HepG2 (cell line): ENCODE data around the gene BCCIP. TPM values are rescaled to one million over a fixed set of nuclear protein-coding genes. Genes with fewer than 3 reads are reported as not detected.

Source experiments
- ATAC-seq: fragments of 200-7000 bp; cut with Tn5 transposase; 3 replicates; pipeline ENCODE4 v1.9.1; 2020; ENCODE audit warnings: mild to moderate bottlenecking, moderate library complexity
- BruUV-seq: library from RNA; stranded (reverse); fragments of 400-500 nt; replicated peaks from 2 replicates; lab custom pipeline; 2021; lab: Mats Ljungman, UMichigan
- CTCF ChIA-PET: fragments of 300-600 bp; formaldehyde crosslinking; extraction: SDS; loops from one replicate; lab custom pipeline; 2021; ENCODE audit warnings: low total read pairs, inconsistent platforms, low intra/inter-chr PET ratio; lab: Yijun Ruan, JAX
- POLR2A ChIA-PET: fragments of 350-600 bp; sonication (Branson Sonifier 250); formaldehyde crosslinking; loops from one replicate; lab custom pipeline; 2020; ENCODE audit warnings: antibody characterized with exemption, inconsistent platforms; lab: Yijun Ruan, JAX
- DNase-seq: peaks from one replicate; pipeline ENCODE4 v3.0.0-alpha.2; 2015; ENCODE audit warnings: low spot score
- FAIRE-seq: peaks from 3 replicates; lab custom pipeline; 2011; peaks lifted over from hg19 to GRCh38; lab: Jason Lieb, UNC
- H2AFZ ChIP-seq: one replicate; pipeline ENCODE4 v1.6.1; 2011; ENCODE audit warnings: low read length, inconsistent platforms
- H3K27ac ChIP-seq: fragments of 300-600 bp; 3 replicates; pipeline ENCODE4 v1.8.0; 2011; ENCODE audit warnings: mixed run types, mild to moderate bottlenecking, mixed read lengths, low read length, inconsistent platforms; ENCODE audit not compliant: insufficient read depth; ENCODE audit errors: extremely low read length
- H3K27me3 ChIP-seq, 2 experiments: fragments of 200-600 bp in 1 of 2; 2 replicates in 1 of 2; 3 replicates in 1 of 2; pipeline versions ENCODE4 v1.6.0 to v1.8.0; 2011; ENCODE audit warnings: low read length in 2 of 2, mild to moderate bottlenecking in 2 of 2, moderate library complexity in 2 of 2, inconsistent platforms in 1 of 2; ENCODE audit not compliant: insufficient read depth in 2 of 2, control insufficient read depth in 1 of 2
- H3K36me3 ChIP-seq, 2 experiments: fragments of 200-600 bp in 1 of 2; replicated peaks in 1 of 2; 2 replicates in 1 of 2; 3 replicates in 1 of 2; pipeline versions ENCODE4 v1.5.1 to v1.8.0; 2011; ENCODE audit warnings: low read length in 2 of 2, inconsistent platforms in 1 of 2; ENCODE audit not compliant: insufficient read depth in 2 of 2, control insufficient read depth in 1 of 2
- H3K4me1 ChIP-seq: 2 replicates; pipeline ENCODE4 v1.5.1; 2012; ENCODE audit warnings: low read length, inconsistent platforms; ENCODE audit not compliant: insufficient read depth
- H3K4me2 ChIP-seq: 2 replicates; pipeline ENCODE4 v1.6.0; 2011; ENCODE audit warnings: low read depth, low read length, inconsistent platforms
- H3K4me3 ChIP-seq, 3 experiments: fragments of 200-600 bp in 1 of 3; sonication (generic), shearing (Covaris generic) in 1 of 3; replicated peaks in 1 of 3; 2 replicates each; pipeline ENCODE4 v1.5.1; 2011 to 2016; ENCODE audit warnings: low read length in 3 of 3, inconsistent platforms in 2 of 3, low read depth in 2 of 3, mild to moderate bottlenecking in 2 of 3, control low read depth in 1 of 3, mixed read lengths in 1 of 3; ENCODE audit not compliant: insufficient read depth in 1 of 3
- H3K79me2 ChIP-seq: one replicate; pipeline ENCODE4 v1.6.1; 2011; ENCODE audit warnings: low read length, inconsistent platforms; ENCODE audit not compliant: insufficient read depth
- H3K9ac ChIP-seq: 2 replicates; pipeline ENCODE4 v1.6.0; 2011; ENCODE audit warnings: mild to moderate bottlenecking, low read depth, low read length, inconsistent platforms; ENCODE audit not compliant: insufficient read depth
- H3K9me3 ChIP-seq: 2 replicates; pipeline ENCODE4 v1.5.1; 2012; ENCODE audit warnings: mild to moderate bottlenecking, low read length
- H4K20me1 ChIP-seq: 2 replicates; pipeline ENCODE4 v1.6.0; 2011; ENCODE audit warnings: inconsistent platforms, mild to moderate bottlenecking, low read length, moderate library complexity; ENCODE audit not compliant: insufficient read depth
- ATF7 ChIP-seq, 2 experiments: fragments of 450-650 bp in 1 of 2; sonication (generic) in 1 of 2; formaldehyde crosslinking in 1 of 2; IDR thresholded peaks; 2 replicates each; pipeline versions ENCODE4 v1.4.0 to v1.6.1; 2016 to 2020; ENCODE audit warnings: antibody characterized with exemption in 1 of 2, mild to moderate bottlenecking in 1 of 2, missing genetic modification reagents in 1 of 2
- JDP2 ChIP-seq: sonication (generic); formaldehyde crosslinking; IDR thresholded peaks from 2 replicates; pipeline ENCODE4 v1.8.1; 2022; ENCODE audit warnings: missing genetic modification reagents, borderline replicate concordance
- KAT2B ChIP-seq: fragments of 150-350 bp; IDR thresholded peaks from 2 replicates; pipeline ENCODE4 v1.6.1; 2014; ENCODE audit warnings: low read depth, low read length, borderline replicate concordance
- RBM39 ChIP-seq: fragments of 200-400 bp; formaldehyde crosslinking; IDR thresholded peaks from one replicate; pipeline ENCODE4 v1.6.1; 2018; ENCODE audit warnings: antibody characterized with exemption, mild to moderate bottlenecking, low read depth, low read length; ENCODE audit not compliant: poor library complexity, severe bottlenecking
- SRSF4 ChIP-seq: fragments of 200-400 bp; formaldehyde crosslinking; IDR thresholded peaks from one replicate; pipeline ENCODE4 v1.6.1; 2018; ENCODE audit warnings: mild to moderate bottlenecking, low read depth, low read length, moderate library complexity; ENCODE audit not compliant: poor library complexity, severe bottlenecking
- STAT5B ChIP-seq: sonication (generic); formaldehyde crosslinking; IDR thresholded peaks from 2 replicates; pipeline ENCODE4 v1.4.0; 2020; ENCODE audit warnings: missing genetic modification reagents
- ZNF235 ChIP-seq: sonication (generic); formaldehyde crosslinking; IDR thresholded peaks from 2 replicates; pipeline ENCODE4 v1.8.1; 2023; ENCODE audit warnings: mild to moderate bottlenecking, missing genetic modification reagents, borderline replicate concordance
- ZNF296 ChIP-seq: sonication (generic); formaldehyde crosslinking; conservative IDR thresholded peaks from 2 replicates; pipeline ENCODE4 v1.5.0; 2020; ENCODE audit warnings: mild to moderate bottlenecking, missing genetic modification reagents
- ZNF678 ChIP-seq: sonication (generic); formaldehyde crosslinking; IDR thresholded peaks from 2 replicates; pipeline ENCODE4 v1.4.0; 2020; ENCODE audit warnings: mild to moderate bottlenecking, missing genetic modification reagents
- ZNF746 ChIP-seq: sonication (generic); formaldehyde crosslinking; IDR thresholded peaks from 2 replicates; pipeline ENCODE4 v1.8.0; 2022; ENCODE audit warnings: mild to moderate bottlenecking, missing genetic modification reagents
- WGBS: methylation state at CpG from one replicate; pipeline ENCODE4 v1.1.6; 2017; ENCODE audit warnings: low lambda C conversion rate; 5-methylcytosine and 5-hydroxymethylcytosine counted together
- in situ Hi-C: cut with HindIII; loops from 2 replicates; pipeline ENCODE4 v1.10.0; 2017; ENCODE audit warnings: low pct_unique_long_range_greater_than_20kb; ENCODE audit not compliant: extremely low pct_ligation_motif_present
- intact Hi-C: fragments of 100-400 bp; cut with micrococcal nuclease; formaldehyde crosslinking; loops from one replicate; pipeline ENCODE4 v1.10.0; 2022; ENCODE audit not compliant: unreplicated experiment
- polyA plus RNA-seq, 8 experiments: library from polyadenylated mRNA; depleted of rRNA in 3 of 8; stranded (reverse) in 7 of 8; unstranded in 1 of 8; fragments of >200 nt; fragmentation: Illumina TruSeq in 4 of 8; extraction: Trizol in 4 of 8; gene quantifications; 2 replicates each; pipeline versions ENCODE4 v1.2.1 to v1.2.3, GENCODE V29; 2011 to 2016; ENCODE audit warnings: low read depth in 4 of 8, missing spikeins in 1 of 8, mixed read lengths in 1 of 8; ENCODE audit not compliant: insufficient read depth in 1 of 8
- total RNA-seq, 5 experiments: library from RNA; depleted of rRNA; stranded (reverse); fragments of >200 nt; fragmentation: Illumina TruSeq; extraction: Trizol; gene quantifications; 2 replicates each; pipeline ENCODE4 v1.2.3, GENCODE V29; 2016; ENCODE audit warnings: low read depth in 1 of 5
- TF ChIP-seq, protein P1 (sequence below): fragments of 450-650 bp; IDR thresholded peaks from 2 replicates; pipeline ENCODE4 v1.6.1; 2017
- TF ChIP-seq, protein P2 (sequence below): sonication (generic); formaldehyde crosslinking; IDR thresholded peaks from 2 replicates; pipeline ENCODE4 v1.8.1; 2023; ENCODE audit warnings: mild to moderate bottlenecking, missing genetic modification reagents
- TF ChIP-seq, protein P3 (sequence below): sonication (generic); formaldehyde crosslinking; IDR thresholded peaks from 2 replicates; pipeline ENCODE4 v1.4.0; 2020; ENCODE audit warnings: missing genetic modification reagents, low read depth, mild to moderate bottlenecking, borderline replicate concordance

Gene BCCIP
- total and polyA plus RNA-seq, 2 of the 13 experiments (the other 11 are each of a cell fraction or from before 2014, with no cell fraction given): 37.0 to 132 TPM

DNA sequence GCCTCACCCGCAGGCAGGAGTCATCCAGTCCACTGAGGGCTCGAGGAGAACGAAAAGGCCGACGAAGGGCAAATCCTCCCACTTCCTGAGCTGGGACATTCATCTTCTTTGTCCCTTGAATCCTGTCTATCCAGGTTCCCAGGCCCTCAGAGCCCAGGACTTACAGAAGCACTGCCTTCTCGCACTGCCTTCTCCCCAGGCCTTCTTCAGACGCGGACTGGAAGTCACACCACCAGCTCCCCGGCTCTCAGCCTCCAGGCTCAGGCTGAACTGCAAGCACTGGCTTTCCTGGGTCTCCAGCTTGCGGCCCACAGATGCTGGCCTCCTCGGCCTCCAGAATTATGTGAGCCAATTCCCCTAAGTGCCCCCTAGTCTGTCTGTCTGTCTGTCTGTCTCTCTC is 41.3 kb upstream of the BCCIP start:
- peaks cover 29% of the 10 kb centered on the region for H3K4me1 ChIP-seq
- FAIRE-seq: no peak
- H3K79me2 ChIP-seq: no peaks in the 10 kb centered on the region
- no peaks in the 10 kb centered on the region for H3K36me3 ChIP-seq
- no peak overlapping the region for H3K4me2 ChIP-seq
- no TSS peak for BruUV-seq
- no peak for TF ChIP-seq ZNF296 (CRISPR knock-in tag)
- no peak overlapping the region for H2AFZ ChIP-seq
- ChIA-PET CTCF (no interaction called here), POLR2A (no interaction called here)
- H3K9ac ChIP-seq: no peak overlapping the region
- DNase-seq: no peak
- no peaks in the 10 kb centered on the region for H4K20me1 ChIP-seq
- intact Hi-C loops (no loop called here), in situ Hi-C loops (no loop called here)
- H3K27ac ChIP-seq: no peak overlapping the region
- H3K27me3 ChIP-seq: no peaks in the 10 kb centered on the region; a peak in 2 of 5 replicates
- no peak overlapping the region for H3K4me3 ChIP-seq
- H3K9me3 ChIP-seq: no peaks in the 10 kb centered on the region
- ATAC-seq: no peak
- WGBS: 75% methylated on average over 8 of the region's 11 CpGs

DNA sequence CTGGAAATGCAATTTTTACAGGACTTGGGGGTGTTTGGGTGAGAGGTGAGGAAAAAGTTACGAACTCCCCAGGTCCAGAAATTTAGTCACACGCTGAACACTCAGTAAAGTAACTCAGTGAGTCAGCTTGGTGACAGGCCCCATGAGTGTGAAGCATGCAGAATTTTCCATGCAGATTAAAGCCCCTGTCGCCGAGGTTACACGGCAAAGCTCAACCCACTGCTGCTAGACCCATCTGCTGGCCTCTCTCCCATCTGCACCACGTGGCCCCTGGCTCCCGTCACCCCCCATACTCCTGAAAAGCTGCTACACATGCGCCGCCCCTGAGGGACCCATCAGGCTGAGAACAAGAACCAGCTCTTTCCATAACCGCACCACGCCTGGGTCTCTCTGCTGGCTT is 40.7 kb upstream of the BCCIP start:
- in situ Hi-C loops: no loop called here
- H3K4me1 ChIP-seq: peaks cover 29% of the 10 kb centered on the region
- no peaks in the 10 kb centered on the region for H4K20me1 ChIP-seq
- DNase-seq: no peak
- H3K4me2 ChIP-seq: no peak overlapping the region
- H3K9me3 ChIP-seq: no peaks in the 10 kb centered on the region
- no peaks in the 10 kb centered on the region; a peak in 2 of 5 replicates for H3K27me3 ChIP-seq
- FAIRE-seq: no peak
- H2AFZ ChIP-seq: no peak overlapping the region
- H3K79me2 ChIP-seq: no peaks in the 10 kb centered on the region
- TF ChIP-seq, protein P1, sequence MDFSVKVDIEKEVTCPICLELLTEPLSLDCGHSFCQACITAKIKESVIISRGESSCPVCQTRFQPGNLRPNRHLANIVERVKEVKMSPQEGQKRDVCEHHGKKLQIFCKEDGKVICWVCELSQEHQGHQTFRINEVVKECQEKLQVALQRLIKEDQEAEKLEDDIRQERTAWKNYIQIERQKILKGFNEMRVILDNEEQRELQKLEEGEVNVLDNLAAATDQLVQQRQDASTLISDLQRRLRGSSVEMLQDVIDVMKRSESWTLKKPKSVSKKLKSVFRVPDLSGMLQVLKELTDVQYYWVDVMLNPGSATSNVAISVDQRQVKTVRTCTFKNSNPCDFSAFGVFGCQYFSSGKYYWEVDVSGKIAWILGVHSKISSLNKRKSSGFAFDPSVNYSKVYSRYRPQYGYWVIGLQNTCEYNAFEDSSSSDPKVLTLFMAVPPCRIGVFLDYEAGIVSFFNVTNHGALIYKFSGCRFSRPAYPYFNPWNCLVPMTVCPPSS: no peak
- TF ChIP-seq JDP2 (CRISPR knock-in tag) (no peak), SRSF4 (no peak), ZNF746 (CRISPR knock-in tag) (no peak), ATF7 (IDR thresholded peaks at IDR 0.05) (no peak), ATF7 (CRISPR knock-in tag; IDR thresholded peaks at IDR 0.05) (no peak), ZNF678 (CRISPR knock-in tag) (no peak), KAT2B (no peak), STAT5B (CRISPR knock-in tag) (no peak), RBM39 (no peak), ZNF235 (CRISPR knock-in tag) (no peak)
- TF ChIP-seq, protein P2, sequence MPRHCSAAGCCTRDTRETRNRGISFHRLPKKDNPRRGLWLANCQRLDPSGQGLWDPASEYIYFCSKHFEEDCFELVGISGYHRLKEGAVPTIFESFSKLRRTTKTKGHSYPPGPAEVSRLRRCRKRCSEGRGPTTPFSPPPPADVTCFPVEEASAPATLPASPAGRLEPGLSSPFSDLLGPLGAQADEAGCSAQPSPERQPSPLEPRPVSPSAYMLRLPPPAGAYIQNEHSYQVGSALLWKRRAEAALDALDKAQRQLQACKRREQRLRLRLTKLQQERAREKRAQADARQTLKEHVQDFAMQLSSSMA (CRISPR knock-in tag): no peak
- TF ChIP-seq, protein P3, sequence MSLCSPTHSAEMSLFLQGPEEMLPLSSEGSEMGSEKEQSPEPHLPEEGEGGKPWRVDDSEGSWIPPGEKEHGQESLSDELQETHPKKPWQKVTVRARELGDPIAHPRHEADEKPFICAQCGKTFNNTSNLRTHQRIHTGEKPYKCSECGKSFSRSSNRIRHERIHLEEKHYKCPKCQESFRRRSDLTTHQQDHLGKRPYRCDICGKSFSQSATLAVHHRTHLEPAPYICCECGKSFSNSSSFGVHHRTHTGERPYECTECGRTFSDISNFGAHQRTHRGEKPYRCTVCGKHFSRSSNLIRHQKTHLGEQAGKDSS: no peak
- ChIA-PET CTCF (no interaction called here), POLR2A (no interaction called here)
- BruUV-seq: no TSS peak
- no peaks in the 10 kb centered on the region for H3K36me3 ChIP-seq
- no peak overlapping the region for H3K4me3 ChIP-seq
- no peak overlapping the region for H3K27ac ChIP-seq
- no peak overlapping the region for H3K9ac ChIP-seq
- intact Hi-C loops: no loop called here
- WGBS: 67% methylated on average over 9 of the region's 11 CpGs
- no peak for ATAC-seq
